HT-29 (cell line): ENCODE results near the gene FBXW8. TPM values are rescaled to one million over a fixed set of nuclear protein-coding genes. Genes with fewer than 3 reads are reported as not detected.

Experiments used
- DNase-seq: peaks from one replicate; pipeline ENCODE4 v3.0.0-alpha.2; 2015; ENCODE audit warnings: low spot score
- total RNA-seq: library from RNA; depleted of rRNA; stranded (reverse); fragments of >200 nt; shearing (Covaris generic); gene quantifications from 2 replicates; pipeline ENCODE4 v1.2.3, GENCODE V29; 2014; rRNA removed

FBXW8 gene
- total RNA-seq, 1 experiment from 2014 or later = 13.1 TPM

DNA sequence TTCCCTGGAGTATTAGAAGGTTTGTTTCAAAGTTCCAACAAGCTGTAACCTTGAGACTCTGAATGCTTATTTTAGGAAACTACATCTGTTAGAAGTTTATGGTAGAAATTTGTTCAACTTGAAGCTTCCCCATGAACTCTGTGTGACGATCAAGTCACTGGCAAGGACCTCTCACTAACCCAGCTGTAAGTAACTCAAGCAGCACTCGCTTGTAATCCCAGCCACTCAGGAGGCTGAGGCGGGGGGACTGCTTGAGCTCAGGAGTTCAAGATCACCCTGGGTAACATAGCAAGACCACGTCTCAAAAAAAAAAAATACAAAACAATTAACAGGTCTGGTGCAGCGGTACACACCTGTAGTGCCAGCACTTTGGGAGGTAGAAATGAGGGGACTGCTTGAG is 162.9 kb downstream of the FBXW8 start:
- DNase-seq = no peak

- no peak for DNase-seq
Measured at GRCh38 chr12:117076410-117077372, 165.9 kb downstream of the FBXW8 start.

GRCh38 chr12:117079487-117079886 is 168.7 kb downstream of the FBXW8 start:
- no peak for DNase-seq

GRCh38 chr12:117080661-117081144 is 170.0 kb downstream of the FBXW8 start:
- DNase-seq = no peak

Other genes starting within 250 kb of the FBXW8 start
- 40.7 and 48.2 TPM in 2 replicates for gene SPRING1, start 172.9 kb upstream of the FBXW8 start, total RNA-seq
- gene RNFT2, start 172.6 kb upstream of the FBXW8 start, total RNA-seq = 11.3 and 16.2 TPM in 2 replicates
- not detected in 2 replicates for gene HRK, start 29.5 kb upstream of the FBXW8 start, total RNA-seq
- gene TESC, start 188.5 kb downstream of the FBXW8 start, total RNA-seq = 287 and 301 TPM in 2 replicates